NCI-H446 (cell line): ENCODE results near the gene RBM47.

Experiments used
- DNase-seq, 2 experiments: peaks; one replicate each; lab custom pipeline; 2025; lab: John Stamatoyannopoulos, UW

RBM47 gene

DNA sequence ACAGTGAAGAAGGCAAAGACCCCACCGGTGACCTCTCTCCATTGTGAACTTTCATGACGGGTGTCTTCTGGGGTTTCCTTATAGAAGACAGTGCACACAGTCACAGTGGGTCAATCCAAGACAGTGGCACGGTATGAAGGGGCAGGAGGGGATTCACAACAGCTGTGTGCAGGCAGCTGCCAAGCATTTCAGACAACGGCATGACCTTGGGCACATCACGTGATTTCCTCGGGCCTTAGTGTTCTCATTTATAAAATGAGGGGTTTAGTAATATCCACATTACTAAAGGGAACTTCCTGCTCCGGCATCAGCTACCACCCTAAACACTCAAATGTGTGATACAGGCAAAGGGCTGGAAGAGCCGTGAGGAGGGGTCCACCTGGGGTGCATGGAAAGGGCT is 42.9 kb downstream of the RBM47 start:
- DNase-seq = no peak

DNA sequence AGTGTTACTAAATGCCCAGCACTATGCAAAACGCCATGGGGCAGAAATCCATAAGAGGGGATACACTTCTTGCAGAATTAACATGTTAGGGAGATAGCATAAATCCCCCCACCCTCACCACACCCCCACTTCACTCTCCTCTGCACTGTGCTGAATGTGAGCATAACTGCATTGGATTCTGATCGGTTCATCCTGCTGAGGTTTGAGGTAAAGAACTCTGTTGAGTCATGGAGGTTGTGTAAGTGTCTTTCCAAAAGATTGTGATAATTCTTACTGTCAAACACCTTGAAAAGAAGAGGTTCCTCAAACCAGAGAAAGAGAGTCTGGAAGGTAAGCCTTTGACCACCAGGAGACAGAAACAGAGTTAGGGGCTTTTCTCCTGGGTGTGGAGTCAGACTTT is 43.6 kb downstream of the RBM47 start:
- DNase-seq = no peak

DNA sequence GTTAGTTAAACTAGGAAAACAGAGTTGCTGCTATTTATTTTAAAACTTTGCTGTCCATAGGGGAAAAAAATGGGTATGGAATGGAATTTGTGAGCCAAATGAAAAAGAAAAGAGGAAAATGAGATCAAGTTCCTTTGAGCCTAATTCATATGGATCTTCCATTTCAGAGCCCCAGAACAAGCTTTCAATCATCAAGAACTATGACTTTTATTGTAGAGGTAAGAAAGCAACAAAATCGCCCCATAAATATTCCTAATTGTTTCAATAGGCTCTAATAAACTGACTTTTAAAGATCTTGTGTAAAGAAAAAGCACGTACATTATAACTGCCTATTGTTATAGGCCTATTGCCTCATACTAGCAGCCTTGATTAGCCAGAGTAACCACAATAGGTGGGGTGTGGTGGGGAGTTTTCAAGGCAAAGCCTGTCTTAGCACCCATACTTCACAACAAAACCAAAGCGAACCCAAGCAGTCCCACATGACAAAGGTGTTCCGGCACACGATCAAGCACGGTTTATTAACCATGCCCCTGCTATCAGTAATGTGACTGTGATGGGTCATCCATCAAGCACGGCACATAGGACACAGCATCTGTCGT is 44.4 kb downstream of the RBM47 start:
- no peak for DNase-seq

DNA sequence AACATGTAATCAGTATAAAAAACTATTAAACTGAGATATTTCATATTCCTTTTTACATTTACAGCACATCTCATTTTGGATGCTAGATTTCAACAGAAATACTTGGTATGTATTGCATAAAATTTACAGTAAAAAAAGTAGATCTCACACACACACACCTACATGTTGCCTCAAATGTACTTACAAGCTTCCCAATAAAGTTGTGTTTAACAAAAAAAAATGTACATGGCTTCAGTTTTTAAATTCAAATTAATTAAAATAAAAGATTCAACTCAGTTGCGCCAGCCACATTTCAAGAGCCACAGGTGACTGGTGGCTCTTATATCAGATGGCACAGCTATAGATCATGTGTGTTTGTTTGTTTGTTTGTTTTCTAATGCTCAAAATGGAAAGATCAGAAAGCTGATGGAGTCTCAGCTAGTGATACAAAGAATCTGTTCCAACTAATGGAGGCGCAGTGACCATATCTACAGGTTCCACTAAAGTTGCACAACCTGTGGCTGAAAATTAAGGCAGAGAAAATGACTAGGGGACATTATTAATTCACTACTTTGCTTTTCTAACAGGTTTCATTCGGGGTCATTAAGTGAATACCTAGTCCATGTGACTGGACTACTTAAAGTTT is 45.0 kb downstream of the RBM47 start:
- DNase-seq = no peak

GRCh38 chr4:40583850-40584439 is 45.7 kb downstream of the RBM47 start:
- DNase-seq = no peak

DNA sequence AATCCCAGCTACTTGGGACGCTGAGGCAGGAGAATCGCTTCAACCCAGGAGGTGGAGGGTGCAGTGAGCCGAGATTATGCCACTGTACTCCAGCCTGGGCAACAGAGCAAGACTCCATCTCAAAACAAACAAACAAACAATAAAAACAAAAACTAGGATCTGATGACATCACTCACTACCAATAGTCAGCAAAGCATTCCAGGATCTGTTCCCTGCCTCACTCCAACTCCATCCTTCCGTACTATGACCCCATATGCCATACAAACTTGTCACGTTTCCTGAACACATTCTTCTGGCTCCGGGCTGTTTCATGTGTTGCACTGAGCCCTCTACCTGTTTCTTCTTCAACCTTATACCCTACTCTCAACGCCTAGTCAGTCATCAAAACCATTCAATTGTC is 47.3 kb downstream of the RBM47 start:
- no peak for DNase-seq

GRCh38 chr4:40581254-40582140 is 48.2 kb downstream of the RBM47 start:
- no peak for DNase-seq

DNA sequence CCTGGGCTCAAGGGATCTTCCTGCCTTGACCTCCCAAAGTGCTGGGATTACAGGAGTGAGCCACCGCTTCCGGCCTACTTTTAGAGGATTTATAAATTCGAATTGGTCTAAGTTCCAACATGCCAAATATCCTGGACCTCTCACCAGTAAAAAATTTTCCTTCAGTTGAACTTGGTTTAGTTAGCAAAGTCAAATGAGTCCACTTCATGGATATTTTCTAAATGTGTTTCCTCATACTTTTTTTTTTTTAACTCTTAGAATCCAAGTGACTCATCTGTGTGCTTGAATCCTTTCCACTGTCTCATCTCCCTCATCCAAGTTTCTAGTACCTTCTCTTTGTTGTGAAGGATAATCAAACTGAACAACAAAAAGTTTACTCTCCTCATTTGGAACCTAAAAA is 49.7 kb downstream of the RBM47 start:
- no peak for DNase-seq

GRCh38 chr4:40577588-40578253 is 51.9 kb downstream of the RBM47 start:
- DNase-seq = no peak

DNA sequence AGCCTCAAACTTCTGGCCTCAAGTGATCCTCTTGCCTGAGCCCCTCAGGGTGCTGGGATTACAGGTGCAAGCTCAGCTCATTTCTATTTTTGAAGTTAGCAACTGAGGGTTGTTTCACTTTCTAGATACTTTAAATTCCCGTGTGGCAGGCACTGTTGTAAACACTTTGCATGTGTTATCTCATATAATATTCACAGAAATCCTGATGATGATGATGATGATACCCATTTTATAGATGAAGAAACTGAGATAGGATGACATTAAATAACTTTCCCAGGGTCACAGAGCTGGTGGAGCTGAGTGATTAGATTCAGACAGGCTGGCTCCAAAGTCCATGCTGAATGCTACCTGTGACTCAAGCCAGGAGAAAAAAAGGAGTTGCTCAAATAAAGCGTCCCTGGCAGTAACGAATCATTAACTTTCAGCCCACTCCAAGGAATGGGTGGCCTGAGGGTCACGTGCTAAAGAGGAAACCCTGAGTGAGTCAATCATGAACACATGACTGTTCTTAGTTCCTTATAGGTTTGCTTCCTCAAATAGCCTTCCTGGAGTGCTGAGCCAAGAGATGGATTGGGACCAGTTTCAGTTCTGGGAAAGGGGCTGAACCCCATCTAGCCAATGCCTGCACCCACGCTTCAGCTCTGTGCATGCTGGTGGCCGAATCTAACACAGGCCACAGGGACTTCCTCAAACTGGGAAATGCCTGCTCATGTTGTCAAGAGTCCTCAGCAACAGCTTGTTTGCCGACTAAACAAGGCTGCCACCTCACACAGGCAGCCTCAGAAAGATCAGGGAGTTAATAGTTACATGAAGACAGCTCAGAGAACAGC is 52.8 kb downstream of the RBM47 start:
- DNase-seq = no peak

GRCh38 chr4:40575846-40576245 is 53.8 kb downstream of the RBM47 start:
- no peak for DNase-seq

GRCh38 chr4:40573593-40574311 is 55.9 kb downstream of the RBM47 start:
- no peak for DNase-seq

DNA sequence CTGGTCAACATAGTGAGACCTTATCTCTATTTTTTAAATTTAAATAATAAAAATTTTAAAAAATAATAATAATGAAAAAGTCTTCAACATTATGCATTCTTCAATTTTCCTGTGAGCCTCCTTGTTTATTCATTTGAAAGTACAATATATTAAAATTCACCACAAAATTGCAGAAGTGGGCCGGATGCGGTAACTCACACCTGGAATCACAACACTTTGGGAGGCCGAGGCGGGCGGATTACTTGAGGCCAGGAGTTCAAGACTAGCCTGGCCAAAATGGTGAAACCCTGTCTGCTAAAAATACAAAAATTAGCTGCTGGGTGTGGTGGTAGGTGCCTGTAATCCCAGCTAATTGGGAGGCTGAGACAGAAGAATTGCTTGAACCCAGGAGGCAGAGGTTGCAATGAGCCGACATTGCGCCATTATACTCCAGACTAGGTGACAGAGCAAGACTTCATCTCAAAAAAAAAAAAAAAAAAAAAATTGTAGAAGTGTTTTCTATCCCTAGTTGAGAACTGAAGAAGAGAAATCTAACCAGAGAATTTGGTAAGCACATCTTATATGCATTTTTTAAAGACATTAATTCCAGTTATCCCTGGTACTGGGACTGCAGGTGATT is 56.9 kb downstream of the RBM47 start:
- DNase-seq = no peak

GRCh38 chr4:40571208-40571607 is 58.5 kb downstream of the RBM47 start:
- DNase-seq = no peak

DNA sequence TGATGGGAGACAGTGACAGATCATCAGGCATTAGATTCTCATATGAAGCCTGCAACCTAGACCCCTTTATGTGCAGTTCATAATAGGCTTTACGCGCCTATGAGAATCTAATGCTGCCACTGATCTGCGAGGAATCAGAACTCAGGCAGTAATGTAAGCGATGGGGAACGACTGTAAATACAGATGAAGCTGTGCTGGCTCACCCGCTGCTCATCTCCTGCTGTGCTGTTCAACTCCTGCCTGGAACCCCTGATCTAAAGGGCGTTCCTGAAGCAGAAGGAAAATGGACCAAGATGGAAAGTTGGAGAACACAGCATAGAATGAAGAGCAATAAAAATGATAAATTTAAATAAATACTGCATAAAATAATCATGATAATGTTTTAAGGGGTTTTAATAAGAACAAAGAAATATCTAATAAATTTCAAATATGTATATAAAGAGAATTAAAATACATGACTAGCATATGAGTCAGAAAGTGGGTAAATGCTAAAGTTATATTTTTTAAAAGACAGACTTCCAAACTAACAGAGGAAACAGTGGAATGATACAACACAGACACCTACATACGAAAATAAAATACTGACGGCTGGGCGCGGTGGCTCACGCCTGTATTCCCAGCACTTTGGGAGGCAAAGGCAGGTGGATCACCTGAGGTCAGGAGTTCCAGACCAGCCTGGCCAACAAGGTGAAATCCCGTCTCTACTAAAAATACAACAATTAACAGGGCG is 59.2 kb downstream of the RBM47 start:
- DNase-seq = no peak

DNA sequence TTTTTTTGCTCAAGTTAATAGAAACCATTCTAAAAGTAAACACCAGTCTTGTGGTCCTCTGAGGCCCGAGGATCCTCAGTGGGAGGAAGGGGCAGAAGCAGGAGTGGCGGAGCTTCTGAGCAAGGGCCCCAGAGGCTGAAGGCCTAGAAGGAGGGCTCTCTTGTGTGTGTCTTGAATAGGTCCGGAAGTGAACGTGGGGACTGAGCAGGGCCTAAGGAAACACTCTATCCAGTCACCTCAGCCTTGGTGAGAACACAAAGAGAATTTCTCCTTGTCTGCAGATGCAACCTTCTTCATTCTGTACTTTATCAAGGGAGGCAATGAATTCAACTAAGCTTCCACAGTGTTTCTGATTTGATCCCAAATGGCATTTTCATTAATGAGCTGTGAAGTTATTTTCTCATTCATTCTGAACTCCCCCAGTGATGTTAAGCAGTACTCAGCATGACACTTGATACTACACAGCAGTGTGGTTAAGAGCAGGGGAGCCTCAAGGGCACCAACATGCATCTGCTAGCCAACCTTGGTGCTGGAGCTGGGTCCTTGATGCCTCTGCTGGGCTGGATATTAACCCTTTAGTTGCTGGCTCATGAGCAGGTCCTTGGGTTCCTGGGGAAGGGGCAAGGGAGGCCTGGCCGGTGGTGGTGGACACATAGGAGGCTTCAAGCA is 64.7 kb downstream of the RBM47 start:
- DNase-seq = no peak

GRCh38 chr4:40564004-40564403 is 65.7 kb downstream of the RBM47 start:
- no peak for DNase-seq

- no peak for DNase-seq
These were observed 66.3 kb downstream of the RBM47 start for GRCh38 chr4:40563401-40563800.

- DNase-seq = no peak
These were observed 67.0 kb downstream of the RBM47 start for GRCh38 chr4:40562681-40563080.
